ENCODE results near the gene HHEX.

The HHEX gene

DNA sequence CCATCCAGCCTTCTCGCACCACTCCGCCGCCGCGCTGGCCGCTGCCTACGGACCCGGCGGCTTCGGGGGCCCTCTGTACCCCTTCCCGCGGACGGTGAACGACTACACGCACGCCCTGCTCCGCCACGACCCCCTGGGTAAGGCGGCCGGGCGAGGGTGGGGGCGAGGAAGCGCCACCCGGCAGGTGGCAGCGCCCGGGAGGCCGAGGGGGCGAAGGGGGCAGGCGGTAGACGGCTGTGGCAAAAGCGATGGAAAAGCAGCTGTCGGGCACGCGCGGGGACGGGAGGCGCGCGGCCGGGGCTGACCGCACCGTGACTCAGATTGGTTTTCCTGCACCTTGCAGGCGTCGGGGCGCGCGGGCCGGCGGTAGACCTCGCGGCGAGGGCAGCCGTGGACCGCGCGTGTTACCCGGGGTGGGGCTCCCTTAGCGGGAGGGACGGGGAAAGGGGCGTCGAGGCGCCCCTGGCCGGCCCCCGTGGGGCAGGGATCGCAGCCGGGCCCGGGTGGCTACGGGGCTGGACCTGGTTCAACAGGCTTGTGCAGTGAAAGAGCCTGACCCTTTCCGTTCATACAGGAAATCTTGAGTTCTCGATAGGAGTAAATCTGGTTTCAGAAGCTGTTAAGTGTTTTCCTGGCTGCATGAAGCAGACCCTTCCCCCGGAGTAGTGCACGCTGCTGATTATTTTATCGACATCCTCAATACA is 608 bp downstream of the HHEX start:
- ATAC-seq (peak; percentile 78), DNase-seq (peak; percentile 60 to 74)
- Mint-ChIP-seq H3K27ac (no peak overlapping the region), H3K27me3 (peaks cover 75% of the 10 kb centered on the region), H3K9me3 (peaks cover 0 to 6% of the 10 kb centered on the region in 2 donors), H3K4me3 (peak overlapping the region; percentile 76 to 84), H3K4me1 (peaks cover 31% of the 10 kb centered on the region)

- Mint-ChIP-seq H3K4me1 (peaks cover 31% of the 10 kb centered on the region), H3K27ac (no peak overlapping the region)
Measured at GRCh38 chr10:92690915-92691590, 1.3 kb downstream of the HHEX start.

DNA sequence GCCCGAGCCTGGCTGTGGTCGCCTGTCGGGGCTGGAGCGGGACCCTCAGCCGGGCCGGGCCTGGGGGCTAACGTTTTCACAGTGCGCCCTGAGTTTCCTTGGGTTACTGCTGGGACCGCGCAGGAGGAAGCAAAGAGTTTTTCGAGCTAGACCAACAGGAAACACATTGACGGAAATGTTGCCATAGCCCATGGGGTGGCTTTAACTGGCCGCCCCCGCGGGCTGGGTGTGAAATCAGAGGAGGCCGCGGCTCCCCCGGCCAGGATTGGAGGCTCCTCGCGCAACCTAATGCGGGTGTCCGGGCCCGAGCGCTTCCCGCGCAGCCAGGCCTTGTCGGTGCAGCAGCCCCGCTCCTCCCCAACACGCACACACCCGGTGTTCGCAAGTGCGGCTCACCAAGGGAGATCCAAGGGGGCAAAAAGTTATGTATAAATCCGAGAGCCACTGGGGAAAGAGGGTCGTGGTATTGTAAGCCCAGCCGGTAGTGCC is 1.9 kb downstream of the HHEX start:
- DNase-seq, result peak; percentile 24 to 37

More at GRCh38 chr10:92690915-92691590, 1.3 kb downstream of the HHEX start:
- peak overlapping the region; percentile 76 for H3K4me3 Mint-ChIP-seq
- ATAC-seq (no peak), DNase-seq (peak in 1 of 2 donors; percentile 7)
- H3K9me3 Mint-ChIP-seq, result no peaks in the 10 kb centered on the region
- peaks cover 73% of the 10 kb centered on the region for H3K27me3 Mint-ChIP-seq

DNA sequence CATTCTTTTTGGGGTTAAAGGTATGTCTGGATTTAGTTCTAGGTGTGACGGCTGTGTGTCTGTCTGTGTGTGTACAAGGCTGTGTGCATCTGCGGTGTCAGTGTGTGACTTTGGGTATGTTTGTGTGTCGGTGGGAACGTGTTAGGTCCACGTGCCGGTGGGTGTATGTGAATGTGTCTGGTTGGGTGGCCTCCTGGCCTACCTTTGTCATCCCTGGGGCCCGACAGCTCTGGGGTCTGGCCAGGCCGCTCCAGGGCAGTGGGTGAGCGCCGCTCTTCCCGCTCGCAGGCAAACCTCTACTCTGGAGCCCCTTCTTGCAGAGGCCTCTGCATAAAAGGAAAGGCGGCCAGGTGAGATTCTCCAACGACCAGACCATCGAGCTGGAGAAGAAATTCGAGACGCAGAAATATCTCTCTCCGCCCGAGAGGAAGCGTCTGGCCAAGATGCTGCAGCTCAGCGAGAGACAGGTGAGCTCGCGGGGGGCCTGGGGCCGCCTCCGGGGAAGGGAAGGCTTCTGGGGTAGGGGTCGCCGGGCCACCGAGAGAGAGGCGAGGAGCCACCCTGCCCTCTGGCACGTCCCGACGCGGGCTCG is 2.4 kb downstream of the HHEX start:
- DNase-seq (no peak), ATAC-seq (no peak)
- H3K4me1 Mint-ChIP-seq, result peaks cover 31% of the 10 kb centered on the region
- no peaks in the 10 kb centered on the region for H3K9me3 Mint-ChIP-seq
- H3K4me3 Mint-ChIP-seq, result peak overlapping the region; percentile 38 to 76
- no peak overlapping the region for H3K27ac Mint-ChIP-seq
- H3K27me3 Mint-ChIP-seq, result peaks cover 80% of the 10 kb centered on the region

More for the DNA sequence above, 1.9 kb downstream of the HHEX start:
- no peak overlapping the region for H3K27ac Mint-ChIP-seq
- H3K4me1 Mint-ChIP-seq, result peaks cover 31% of the 10 kb centered on the region
- H3K27me3 Mint-ChIP-seq, result peaks cover 74% of the 10 kb centered on the region
- no peaks in the 10 kb centered on the region for H3K9me3 Mint-ChIP-seq
- ATAC-seq, result peak; percentile 18
- H3K4me3 Mint-ChIP-seq, result peak overlapping the region; percentile 38 to 76

DNA sequence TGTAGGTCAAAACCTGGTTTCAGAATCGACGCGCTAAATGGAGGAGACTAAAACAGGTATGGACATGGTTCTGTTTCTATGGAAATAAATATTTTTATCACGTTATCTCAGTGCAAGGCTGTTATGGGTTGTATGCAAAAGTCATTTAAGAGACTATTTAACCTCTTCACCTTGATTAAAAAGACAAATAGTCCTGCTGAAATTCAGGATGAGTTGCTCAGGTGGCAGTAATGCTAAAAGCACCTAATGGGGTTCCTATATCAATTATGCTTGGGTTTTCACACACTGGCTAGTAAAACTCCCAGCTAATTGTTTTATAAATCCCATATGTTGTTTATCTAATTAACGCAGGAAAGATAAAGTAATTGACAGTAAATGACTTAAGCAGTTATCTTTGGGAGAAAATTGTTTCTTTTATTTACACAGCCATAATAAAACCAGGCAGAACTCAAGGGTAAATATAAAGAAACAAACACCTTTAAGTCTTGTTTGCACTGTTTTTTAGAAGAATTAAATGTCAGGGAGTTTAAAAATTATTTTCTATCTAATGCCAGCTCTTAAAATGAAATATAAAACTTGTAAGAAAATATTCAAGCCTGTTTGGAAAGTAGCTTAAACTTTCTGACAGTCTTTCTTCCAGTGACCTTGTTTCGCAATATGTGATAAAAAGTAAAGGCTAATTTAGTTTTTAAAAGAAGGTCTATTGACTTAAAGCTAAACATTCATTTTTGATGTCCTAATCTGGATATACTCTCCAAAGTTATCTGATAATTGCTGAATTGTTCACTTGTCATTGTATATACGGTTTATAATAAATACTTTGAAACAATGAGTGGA is 3.2 kb downstream of the HHEX start:
- Mint-ChIP-seq H3K4me1 (peaks cover 36% of the 10 kb centered on the region), H3K4me3 (peak overlapping the region in 1 of 2 donors; percentile 76), H3K9me3 (no peaks in the 10 kb centered on the region), H3K27ac (no peak overlapping the region), H3K27me3 (peaks cover 81% of the 10 kb centered on the region)
- DNase-seq, result no peak
- no peak for ATAC-seq

DNA sequence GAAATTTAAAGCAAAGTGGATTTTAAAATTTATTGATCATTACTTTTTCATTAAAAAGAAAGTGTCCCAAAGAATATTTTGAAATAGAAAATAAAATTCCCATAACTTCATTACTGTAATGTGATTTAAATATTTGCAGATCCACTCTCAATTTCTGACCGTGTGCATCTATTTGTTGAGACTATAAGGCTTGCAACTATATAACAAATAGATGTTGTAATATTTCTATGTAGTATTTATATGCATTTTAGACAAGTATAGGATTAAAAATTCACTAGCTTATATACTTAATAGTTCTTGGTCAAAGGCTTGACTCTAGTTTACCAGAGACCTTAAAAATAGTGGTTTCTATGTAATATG is 3.8 kb downstream of the HHEX start:
- Mint-ChIP-seq H3K27me3 (peaks cover 81% of the 10 kb centered on the region), H3K9me3 (no peaks in the 10 kb centered on the region), H3K4me1 (peaks cover 42% of the 10 kb centered on the region), H3K27ac (no peak overlapping the region), H3K4me3 (no peak overlapping the region)
- no peak for DNase-seq
- no peak for ATAC-seq

GRCh38 chr10:92695679-92696605 is 6.2 kb downstream of the HHEX start:
- DNase-seq (no peak), ATAC-seq (no peak)
- Mint-ChIP-seq H3K27me3 (peaks cover 93% of the 10 kb centered on the region), H3K4me1 (peaks cover 54% of the 10 kb centered on the region), H3K9me3 (no peaks in the 10 kb centered on the region), H3K27ac (no peak overlapping the region), H3K4me3 (no peak overlapping the region)

DNA sequence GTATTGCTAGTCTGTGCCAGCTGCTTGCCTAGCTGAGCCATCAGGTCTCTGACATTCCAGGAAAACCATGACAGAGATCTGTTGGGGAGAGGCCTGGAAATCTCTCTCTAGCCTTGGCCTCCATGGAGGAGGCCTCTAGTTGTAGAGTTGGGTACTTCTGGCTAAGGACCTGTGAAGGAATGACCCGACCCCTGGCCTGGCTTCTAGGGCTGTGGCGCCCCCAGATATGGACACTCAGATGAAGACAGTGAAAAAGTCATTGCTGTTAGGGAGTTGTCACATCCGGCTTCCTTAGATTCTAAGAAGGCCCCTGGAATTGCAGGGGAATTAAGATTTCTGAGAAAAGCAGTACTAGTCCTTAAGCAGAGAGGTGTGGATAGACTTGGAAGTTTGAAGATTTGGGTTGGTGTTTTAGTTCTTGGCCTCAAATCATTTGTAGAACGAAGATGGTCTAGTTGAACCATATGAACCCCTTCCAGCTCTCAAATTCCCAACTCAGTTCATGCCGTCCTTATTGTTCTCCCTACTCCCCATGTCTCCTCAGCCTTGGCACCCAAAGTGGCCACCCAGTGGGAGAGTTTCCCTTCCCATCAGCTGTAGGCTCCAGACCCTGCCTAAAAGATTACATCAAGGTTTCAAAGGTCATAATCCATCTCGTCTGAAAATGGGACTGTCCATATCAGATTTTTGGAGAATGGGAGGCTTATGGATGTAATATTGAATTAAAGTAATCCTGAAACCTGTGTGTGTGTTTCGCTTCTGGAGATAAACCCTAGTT is 7.0 kb downstream of the HHEX start:
- ATAC-seq, result no peak
- no peak for DNase-seq
- Mint-ChIP-seq H3K4me3 (no peak overlapping the region), H3K27me3 (peaks cover 93% of the 10 kb centered on the region), H3K9me3 (no peaks in the 10 kb centered on the region), H3K4me1 (peaks cover 45% of the 10 kb centered on the region), H3K27ac (no peak overlapping the region)

DNA sequence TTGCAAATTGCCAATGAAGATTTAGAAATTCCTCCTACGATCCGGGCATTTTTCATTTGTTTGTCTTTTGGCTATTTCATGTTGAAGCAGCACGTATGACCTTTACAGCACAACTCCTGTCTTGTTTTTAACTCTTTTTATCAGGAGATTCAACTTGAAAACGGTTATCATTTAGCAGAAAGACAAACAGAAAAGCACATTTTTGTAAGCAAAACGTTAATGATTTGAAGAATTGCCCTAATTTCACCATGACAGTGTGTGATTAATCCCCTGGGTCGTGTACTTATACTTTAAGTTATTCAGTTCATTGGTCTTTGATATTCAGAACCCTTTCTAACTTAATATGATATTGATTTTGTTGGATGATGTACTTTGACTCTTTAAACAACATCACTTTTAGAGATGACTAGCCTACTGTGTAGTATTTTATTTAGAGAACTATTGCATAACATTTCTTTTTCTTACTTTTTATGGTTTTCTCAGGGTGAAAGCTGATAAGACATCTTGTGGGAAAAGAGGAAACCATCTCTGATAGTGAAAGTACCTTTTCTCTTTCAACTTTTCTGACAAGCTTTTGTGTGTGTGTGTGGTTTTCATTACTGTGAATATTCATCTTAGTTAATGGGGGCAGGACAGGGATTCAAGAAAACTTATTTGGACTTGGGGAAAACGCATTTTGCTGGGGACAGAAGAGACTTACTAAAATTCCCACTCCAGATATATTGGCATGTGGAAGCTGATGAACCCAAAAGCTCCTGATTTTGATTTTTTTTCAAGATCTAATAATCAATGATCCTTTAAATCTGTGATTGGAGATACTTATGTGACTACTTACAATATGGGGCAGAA is 8.1 kb downstream of the HHEX start:
- Mint-ChIP-seq H3K27ac (no peak overlapping the region), H3K9me3 (no peaks in the 10 kb centered on the region), H3K27me3 (peaks cover 93% of the 10 kb centered on the region), H3K4me3 (peak overlapping the region; percentile 2 to 6), H3K4me1 (peaks cover 35% of the 10 kb centered on the region)
- peak; percentile 17 for ATAC-seq
- no peak for DNase-seq

GRCh38 chr10:92699193-92699517 is 9.4 kb downstream of the HHEX start:
- Mint-ChIP-seq H3K9me3 (no peaks in the 10 kb centered on the region), H3K27me3 (peaks cover 98% of the 10 kb centered on the region), H3K4me1 (peaks cover 35% of the 10 kb centered on the region), H3K4me3 (peak overlapping the region; percentile 66 to 79), H3K27ac (no peak overlapping the region)
- ATAC-seq, result no peak
- DNase-seq, result no peak

GRCh38 chr10:92699518-92700381 is 10.0 kb downstream of the HHEX start:
- ATAC-seq, result peak; percentile 80
- peak; percentile 32 to 36 for DNase-seq
- Mint-ChIP-seq H3K27me3 (peaks cover 96% of the 10 kb centered on the region), H3K9me3 (no peaks in the 10 kb centered on the region), H3K4me1 (peaks cover 35% of the 10 kb centered on the region), H3K4me3 (peak overlapping the region; percentile 66 to 79), H3K27ac (peak overlapping the region in 1 of 2 donors; percentile 49)

GRCh38 chr10:92702301-92702916 is 12.7 kb downstream of the HHEX start:
- DNase-seq (no peak), ATAC-seq (no peak)
- Mint-ChIP-seq H3K27me3 (peaks cover 86% of the 10 kb centered on the region), H3K9me3 (no peaks in the 10 kb centered on the region), H3K4me1 (peaks cover 34% of the 10 kb centered on the region), H3K27ac (no peak overlapping the region), H3K4me3 (no peak overlapping the region)

Data from stimulated activated naive CD8-positive, alpha-beta T cell treated with anti-CD3 and anti-CD28 coated beads, Interleukin-15, amount 100 ng/mL, for 72 hours (primary cell).